Neural progenitor cell (in vitro differentiated cells): ENCODE results near the gene NR2F1-AS1. TPM values are rescaled to one million over a fixed set of nuclear protein-coding genes. Genes with fewer than 3 reads are reported as not detected.

Experiments used
- DNase-seq: peaks from one replicate; pipeline ENCODE4 v3.0.0-alpha.2; 2016; ENCODE audit warnings: low spot score
- H2AFZ ChIP-seq: fragments of 200-600 bp; sonication (generic); replicated peaks from 2 replicates; pipeline ENCODE4 v1.6.1; 2016; ENCODE audit warnings: antibody characterized with exemption
- H3F3A ChIP-seq: fragments of 200-600 bp; sonication (generic); 2 replicates; pipeline ENCODE4 v1.6.1; 2016; ENCODE audit warnings: antibody characterized with exemption, low read depth
- H3K27ac ChIP-seq: fragments of 200-600 bp; sonication (generic); 2 replicates; pipeline ENCODE4 v1.5.1; 2016; ENCODE audit warnings: mild to moderate bottlenecking
- H3K27me3 ChIP-seq: fragments of 200-600 bp; sonication (generic); 2 replicates; pipeline ENCODE4 v1.6.1; 2016; ENCODE audit warnings: mild to moderate bottlenecking, moderate library complexity
- H3K36me3 ChIP-seq: fragments of 200-600 bp; sonication (generic); 2 replicates; pipeline ENCODE4 v1.5.1; 2016
- H3K4me1 ChIP-seq: fragments of 200-600 bp; sonication (generic); 2 replicates; pipeline ENCODE4 v1.6.1; 2016; ENCODE audit warnings: mixed run types
- H3K4me2 ChIP-seq: fragments of 200-600 bp; sonication (generic); 2 replicates; pipeline ENCODE4 v1.6.1; 2016
- H3K4me3 ChIP-seq: fragments of 200-600 bp; sonication (generic); 2 replicates; pipeline ENCODE4 v1.5.1; 2016
- H3K79me2 ChIP-seq: fragments of 200-600 bp; sonication (generic); 2 replicates; pipeline ENCODE4 v1.6.1; 2016; ENCODE audit warnings: low read depth
- H3K9ac ChIP-seq: fragments of 200-600 bp; sonication (generic); 2 replicates; pipeline ENCODE4 v1.6.1; 2016
- H3K9me3 ChIP-seq: fragments of 200-600 bp; sonication (generic); 2 replicates; pipeline ENCODE4 v1.5.1; 2016; ENCODE audit warnings: low read depth
- H4K20me1 ChIP-seq: fragments of 200-600 bp; sonication (generic); 2 replicates; pipeline ENCODE4 v1.6.1; 2016; ENCODE audit warnings: low read depth
- H3K27ac Mint-ChIP-seq: 3 replicates; pipeline ENCODE4 v1.8.0; 2021; ENCODE audit warnings: mixed read lengths
- H3K27me3 Mint-ChIP-seq: 2 replicates; pipeline ENCODE4 v1.8.0; 2022; ENCODE audit warnings: low read depth, mild to moderate bottlenecking, inconsistent platforms, moderate library complexity, mixed read lengths; ENCODE audit not compliant: insufficient read depth
- H3K36me3 Mint-ChIP-seq: 3 replicates; pipeline ENCODE4 v1.8.0; 2021; ENCODE audit warnings: mixed read lengths
- H3K4me1 Mint-ChIP-seq: 3 replicates; pipeline ENCODE4 v1.8.0; 2021; ENCODE audit warnings: mixed read lengths
- H3K4me3 Mint-ChIP-seq: 3 replicates; pipeline ENCODE4 v1.8.0; 2021; ENCODE audit warnings: mild to moderate bottlenecking, moderate library complexity, mixed read lengths
- H3K9me3 Mint-ChIP-seq: 3 replicates; pipeline ENCODE4 v1.8.0; 2020; ENCODE audit warnings: mixed read lengths
- EZH2 ChIP-seq: fragments of 200-600 bp; sonication (generic); IDR thresholded peaks from 2 replicates; pipeline ENCODE4 v1.6.1; 2017; ENCODE audit warnings: antibody characterized with exemption, mild to moderate bottlenecking, moderate library complexity
- EZH2phosphoT487 ChIP-seq: fragments of 200-600 bp; sonication (generic); IDR thresholded peaks from 2 replicates; pipeline ENCODE4 v1.6.1; 2017; ENCODE audit warnings: antibody characterized with exemption
- total RNA-seq: library from RNA; depleted of rRNA; stranded (reverse); fragments of >200 nt; gene quantifications from 2 replicates; pipeline ENCODE4 v1.2.3, GENCODE V29; 2015; ENCODE audit warnings: low replicate concordance
- TF ChIP-seq, protein P1 (sequence below): fragments of 200-600 bp; sonication (generic); IDR thresholded peaks from 2 replicates; pipeline ENCODE4 v1.5.1; 2017; ENCODE audit warnings: antibody characterized with exemption, mild to moderate bottlenecking

Gene NR2F1-AS1
- total RNA-seq, 1 donor from 2014 or later, result 9.3 TPM

DNA sequence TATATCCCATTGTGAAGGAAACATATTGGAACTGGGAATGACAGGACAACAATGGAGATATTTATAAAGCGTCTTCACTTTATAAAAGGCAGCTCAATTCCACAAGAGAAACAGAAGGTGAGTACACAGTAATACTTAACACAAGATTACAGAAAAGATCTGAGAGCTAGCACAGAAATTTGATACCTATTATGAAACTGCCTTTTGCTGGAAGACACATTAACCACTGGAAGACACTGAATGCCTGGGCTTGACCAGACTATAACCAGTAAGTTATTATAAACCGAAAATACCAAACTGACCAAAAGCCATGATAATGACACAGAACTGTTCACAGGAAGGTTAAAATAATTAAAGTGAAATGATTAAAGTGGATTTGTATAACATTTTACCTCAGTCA, 195.4 kb downstream of the NR2F1-AS1 start:
- Mint-ChIP-seq H3K9me3 (peaks cover 16% of the 10 kb centered on the region), H3K36me3 (no peaks in the 10 kb centered on the region), H3K4me1 (peaks cover 47% of the 10 kb centered on the region), H3K4me3 (no peak overlapping the region), H3K27ac (no peak overlapping the region), H3K27me3 (no peaks in the 10 kb centered on the region)
- no peaks in the 10 kb centered on the region for H3K27me3 ChIP-seq
- H3K79me2 ChIP-seq, result no peaks in the 10 kb centered on the region
- no peak overlapping the region for H3K9ac ChIP-seq
- TF ChIP-seq, protein P1, sequence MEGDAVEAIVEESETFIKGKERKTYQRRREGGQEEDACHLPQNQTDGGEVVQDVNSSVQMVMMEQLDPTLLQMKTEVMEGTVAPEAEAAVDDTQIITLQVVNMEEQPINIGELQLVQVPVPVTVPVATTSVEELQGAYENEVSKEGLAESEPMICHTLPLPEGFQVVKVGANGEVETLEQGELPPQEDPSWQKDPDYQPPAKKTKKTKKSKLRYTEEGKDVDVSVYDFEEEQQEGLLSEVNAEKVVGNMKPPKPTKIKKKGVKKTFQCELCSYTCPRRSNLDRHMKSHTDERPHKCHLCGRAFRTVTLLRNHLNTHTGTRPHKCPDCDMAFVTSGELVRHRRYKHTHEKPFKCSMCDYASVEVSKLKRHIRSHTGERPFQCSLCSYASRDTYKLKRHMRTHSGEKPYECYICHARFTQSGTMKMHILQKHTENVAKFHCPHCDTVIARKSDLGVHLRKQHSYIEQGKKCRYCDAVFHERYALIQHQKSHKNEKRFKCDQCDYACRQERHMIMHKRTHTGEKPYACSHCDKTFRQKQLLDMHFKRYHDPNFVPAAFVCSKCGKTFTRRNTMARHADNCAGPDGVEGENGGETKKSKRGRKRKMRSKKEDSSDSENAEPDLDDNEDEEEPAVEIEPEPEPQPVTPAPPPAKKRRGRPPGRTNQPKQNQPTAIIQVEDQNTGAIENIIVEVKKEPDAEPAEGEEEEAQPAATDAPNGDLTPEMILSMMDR, result no peak
- TF ChIP-seq EZH2phosphoT487, result no peak
- TF ChIP-seq EZH2, result no peak
- H4K20me1 ChIP-seq, result no peaks in the 10 kb centered on the region
- peaks cover 38% of the 10 kb centered on the region for H3K4me1 ChIP-seq
- no peak for DNase-seq
- no peak overlapping the region for H3K27ac ChIP-seq
- H3K9me3 ChIP-seq, result no peaks in the 10 kb centered on the region
- H3K4me3 ChIP-seq, result no peak overlapping the region
- no peaks in the 10 kb centered on the region for H3K36me3 ChIP-seq
- no peak overlapping the region for H2AFZ ChIP-seq
- no peak overlapping the region for H3K4me2 ChIP-seq
- H3F3A ChIP-seq, result no peaks in the 10 kb centered on the region

DNA sequence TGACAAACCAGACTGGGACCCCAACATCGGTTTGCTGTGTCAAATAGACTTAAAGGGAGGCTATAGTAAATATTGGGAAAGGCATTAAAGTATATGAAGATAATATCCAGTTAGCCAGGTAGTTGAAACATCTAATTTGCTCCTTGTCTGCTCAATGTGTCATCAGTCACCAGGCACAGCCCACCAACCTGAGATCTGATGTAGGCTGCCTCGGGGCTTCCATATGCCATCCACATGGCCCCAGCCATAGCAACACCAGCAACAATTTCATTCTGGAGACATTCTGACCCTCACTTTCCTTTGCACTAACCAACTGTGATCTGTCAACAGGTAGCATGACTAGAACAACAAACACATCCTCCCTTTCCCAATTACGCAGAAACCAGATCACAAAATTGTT, 196.0 kb downstream of the NR2F1-AS1 start:
- no peak for DNase-seq
- Histone ChIP-seq H3K9me3 (no peaks in the 10 kb centered on the region), H3K9ac (no peak overlapping the region), H3F3A (no peaks in the 10 kb centered on the region), H3K27me3 (no peaks in the 10 kb centered on the region), H2AFZ (no peak overlapping the region), H3K36me3 (no peaks in the 10 kb centered on the region), H3K4me3 (no peak overlapping the region), H3K4me1 (peaks cover 38% of the 10 kb centered on the region), H3K27ac (no peak overlapping the region), H4K20me1 (no peaks in the 10 kb centered on the region), H3K4me2 (no peak overlapping the region), H3K79me2 (no peaks in the 10 kb centered on the region)
- Mint-ChIP-seq H3K27me3 (no peaks in the 10 kb centered on the region), H3K4me1 (peaks cover 53% of the 10 kb centered on the region), H3K36me3 (no peaks in the 10 kb centered on the region), H3K4me3 (no peak overlapping the region), H3K27ac (no peak overlapping the region), H3K9me3 (peaks cover 12% of the 10 kb centered on the region)
- TF ChIP-seq EZH2 (no peak), EZH2phosphoT487 (no peak)
- TF ChIP-seq, protein P1, result no peak

DNA sequence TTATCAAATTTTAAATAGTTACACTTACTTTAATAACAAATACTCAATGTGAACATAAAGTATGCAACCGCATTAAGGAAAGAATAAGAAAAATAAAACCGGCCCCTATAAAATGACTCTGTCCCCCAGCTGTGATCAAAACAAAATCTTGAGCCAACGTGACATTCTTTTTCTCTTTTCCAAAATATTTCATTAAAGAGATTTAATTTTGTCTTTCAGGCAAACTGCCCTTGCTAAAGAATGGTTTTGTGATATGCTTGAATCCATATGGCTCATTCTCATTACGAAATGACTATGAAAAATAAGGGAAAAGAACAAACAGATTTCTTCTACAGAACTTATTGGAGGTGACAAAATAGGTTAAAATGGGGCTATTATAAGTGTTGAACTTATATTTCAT, 197.0 kb downstream of the NR2F1-AS1 start:
- no peak overlapping the region for H3K4me2 ChIP-seq
- no peak overlapping the region for H2AFZ ChIP-seq
- H3K79me2 ChIP-seq, result no peaks in the 10 kb centered on the region
- no peak for DNase-seq
- peaks cover 3% of the 10 kb centered on the region for H3K27me3 Mint-ChIP-seq
- peaks cover 38% of the 10 kb centered on the region for H3K4me1 ChIP-seq
- no peak overlapping the region for H3K27ac ChIP-seq
- no peaks in the 10 kb centered on the region for H3K9me3 ChIP-seq
- H3K27ac Mint-ChIP-seq, result no peak overlapping the region
- no peak overlapping the region for H3K9ac ChIP-seq
- H3K36me3 ChIP-seq, result no peaks in the 10 kb centered on the region
- TF ChIP-seq EZH2 (no peak), EZH2phosphoT487 (no peak)
- TF ChIP-seq, protein P1, result no peak
- H3K9me3 Mint-ChIP-seq, result peaks cover 7% of the 10 kb centered on the region
- peaks cover 2% of the 10 kb centered on the region for H3K36me3 Mint-ChIP-seq
- no peaks in the 10 kb centered on the region for H4K20me1 ChIP-seq
- H3K4me3 ChIP-seq, result no peak overlapping the region
- no peaks in the 10 kb centered on the region for H3F3A ChIP-seq
- no peak overlapping the region for H3K4me3 Mint-ChIP-seq
- peaks cover 53% of the 10 kb centered on the region for H3K4me1 Mint-ChIP-seq
- H3K27me3 ChIP-seq, result no peaks in the 10 kb centered on the region
